SIG-M5 treated with dmso at 0.1 percent for 504 hours (cell line): Measurements from ENCODE around the gene ABHD15.
A peak's percentile ranks its signal among the peaks of the same experiment; 100 is the strongest.

ENCODE experiments used
- DNase-seq: peaks from one replicate; lab custom pipeline; 2025; ENCODE audit not compliant: unreplicated experiment; lab: John Stamatoyannopoulos, UW

The ABHD15 gene

GRCh38 chr17:29566473-29567303 lies at the start of gene ABHD15:
Gene ABHD15 (minus strand): TSS chr17:29567037. CDS start chr17:29566966, 71 bp downstream.
- peak; percentile 69 for DNase-seq

- DNase-seq = peak; percentile 89
Observed at GRCh38 chr17:29615492-29616299, 48.9 kb upstream of the ABHD15 start.

DNA sequence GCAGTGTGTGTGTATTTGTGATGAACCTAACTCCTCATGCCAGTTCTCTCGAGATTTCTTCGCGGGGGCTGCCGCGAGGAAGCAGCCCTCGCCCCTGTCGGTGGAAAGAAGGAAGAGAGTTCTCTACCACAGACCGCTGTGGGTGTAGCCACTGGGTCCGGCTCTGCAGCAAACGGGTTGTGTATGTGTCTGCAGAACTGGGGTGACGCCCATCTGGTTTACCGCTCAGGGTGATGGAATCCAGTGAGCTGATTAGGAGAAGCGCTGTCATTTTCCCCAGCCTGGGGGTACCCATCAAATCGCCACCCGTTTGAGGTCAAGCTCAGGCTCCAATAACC lies 48.2 kb upstream of the ABHD15 start:
- peak; percentile 79 for DNase-seq

DNA sequence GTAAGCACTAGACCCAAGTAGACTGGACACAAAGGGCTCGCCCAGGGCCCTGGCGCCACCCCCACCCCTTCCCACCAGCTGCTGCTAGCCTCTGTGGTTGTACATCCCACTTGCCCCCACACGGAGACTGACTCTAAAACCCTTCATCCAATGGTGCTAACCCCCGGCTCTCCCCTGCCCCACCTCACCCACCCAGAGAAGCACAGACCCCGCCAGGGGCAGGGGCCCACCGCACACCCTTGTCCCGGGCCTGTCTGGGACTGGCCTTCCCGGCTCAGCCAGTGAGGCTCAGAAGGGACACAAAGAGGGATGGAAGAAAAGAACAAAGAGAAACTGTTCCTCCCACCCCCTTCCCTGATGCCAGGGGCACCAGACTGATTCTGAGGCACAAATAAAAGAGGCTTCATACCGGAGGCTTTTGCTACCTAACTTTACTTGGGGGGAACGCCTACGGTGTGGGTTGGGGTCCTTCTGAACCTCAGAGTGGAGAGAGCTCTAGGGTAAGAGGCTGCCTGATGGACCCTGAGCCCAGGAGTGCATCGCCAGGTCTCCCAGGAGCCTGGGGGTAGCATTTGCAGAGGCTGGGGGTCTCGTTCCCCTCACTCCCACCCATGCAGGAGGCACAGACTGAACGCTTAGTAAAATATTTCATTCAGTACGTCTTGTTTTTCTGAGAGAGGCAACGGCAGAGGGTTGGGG lies 47.7 kb upstream of the ABHD15 start:
- no peak for DNase-seq

- DNase-seq = no peak
Observed at GRCh38 chr17:29613856-29614255, 47.0 kb upstream of the ABHD15 start.

DNA sequence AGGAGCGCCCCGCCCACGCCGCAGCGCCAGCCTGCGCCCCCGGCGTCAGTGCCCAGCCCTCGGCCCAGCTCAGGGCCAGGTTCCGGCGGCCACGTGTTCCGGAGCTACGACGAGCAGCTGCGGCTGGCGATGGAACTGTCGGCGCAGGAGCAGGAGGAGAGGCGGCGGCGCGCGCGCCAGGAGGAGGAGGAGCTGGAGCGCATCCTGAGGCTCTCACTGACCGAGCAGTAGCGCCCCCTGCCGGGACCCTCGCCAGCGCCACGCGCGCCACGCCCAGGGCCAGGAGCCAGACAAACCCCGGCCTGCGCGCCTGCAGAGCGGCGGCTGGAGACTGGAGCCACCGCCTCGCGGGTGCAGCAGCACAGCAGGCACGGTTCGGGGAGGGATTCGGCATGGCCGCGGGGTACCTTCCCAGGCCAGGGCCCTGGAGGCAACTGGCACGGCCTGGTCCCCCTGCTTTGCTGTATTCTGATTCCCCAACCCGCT lies 46.6 kb upstream of the ABHD15 start:
- peak; percentile 45 for DNase-seq

- no peak for DNase-seq
Observed at GRCh38 chr17:29612404-29613280, 45.8 kb upstream of the ABHD15 start.

DNA sequence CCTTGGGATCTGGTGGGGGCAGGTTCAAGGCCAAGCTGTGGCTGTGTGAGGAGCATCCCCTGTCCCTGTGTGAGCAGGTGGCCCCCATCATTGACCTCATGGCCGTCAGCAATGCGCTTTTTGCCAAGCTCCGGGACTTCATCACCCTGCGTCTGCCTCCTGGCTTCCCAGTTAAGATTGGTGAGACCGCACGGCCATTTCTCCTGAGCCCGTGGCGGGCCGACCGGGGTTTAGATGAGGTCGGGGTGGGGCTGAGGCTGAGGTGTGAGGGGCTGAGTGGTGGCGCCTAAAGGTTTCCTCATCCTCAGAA lies 45.2 kb upstream of the ABHD15 start:
- no peak for DNase-seq

DNA sequence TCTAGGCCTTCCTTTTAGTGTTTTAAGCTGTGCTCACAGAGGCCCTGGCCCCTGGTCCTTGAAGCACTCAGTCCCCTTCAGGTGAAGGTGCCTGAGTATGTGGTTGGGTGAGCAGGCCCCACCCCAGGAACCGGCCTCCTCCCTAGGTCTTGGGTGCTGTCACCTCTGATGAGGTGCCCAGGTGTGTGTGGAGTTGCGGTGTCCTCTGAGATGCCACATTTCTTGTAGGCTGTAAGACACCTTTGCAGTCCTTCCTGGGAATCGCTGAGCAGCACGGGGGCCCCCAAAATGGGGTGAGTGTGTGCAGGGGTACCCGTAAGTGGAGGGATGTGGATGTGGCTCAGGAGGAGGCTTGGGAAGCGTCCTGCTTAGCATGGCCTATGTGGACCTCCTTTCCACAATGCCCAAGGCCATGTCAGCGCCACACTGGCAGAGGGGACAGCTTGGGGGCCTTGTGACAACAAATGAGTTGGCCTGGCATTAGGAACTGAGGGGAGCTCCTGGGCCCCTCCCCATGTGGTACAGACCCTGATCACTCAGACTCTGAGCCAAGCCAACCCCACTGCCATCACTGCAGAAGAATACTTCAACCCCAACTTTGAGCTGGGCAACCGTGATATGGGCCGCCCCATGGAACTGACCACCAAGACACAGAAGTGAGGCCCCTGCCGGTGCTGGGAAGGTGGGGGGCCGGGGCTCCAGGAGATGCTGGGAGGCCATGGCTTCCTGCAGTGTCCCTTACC lies 44.7 kb upstream of the ABHD15 start:
- DNase-seq = no peak

DNA sequence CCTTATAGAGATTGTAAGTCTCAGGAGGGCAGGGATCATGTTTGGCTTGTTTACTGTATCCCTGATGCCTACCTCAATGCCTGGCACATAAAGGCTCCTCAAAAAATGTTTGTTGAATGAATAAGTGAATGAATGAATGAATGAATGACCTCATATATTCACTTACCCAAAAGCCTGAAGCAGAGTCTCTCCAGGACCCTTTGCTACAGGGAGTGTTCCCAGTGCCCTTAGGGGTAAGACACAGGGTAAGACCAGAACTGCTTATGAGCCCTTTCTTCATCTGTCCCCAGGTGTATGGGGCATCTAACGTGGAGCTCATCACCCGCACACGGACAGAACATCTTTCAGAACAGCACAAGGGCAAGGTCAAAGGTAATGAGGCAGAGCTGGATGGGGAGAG lies 43.6 kb upstream of the ABHD15 start:
- no peak for DNase-seq

- no peak for DNase-seq
Observed at GRCh38 chr17:29608986-29609385, 42.1 kb upstream of the ABHD15 start.

DNA sequence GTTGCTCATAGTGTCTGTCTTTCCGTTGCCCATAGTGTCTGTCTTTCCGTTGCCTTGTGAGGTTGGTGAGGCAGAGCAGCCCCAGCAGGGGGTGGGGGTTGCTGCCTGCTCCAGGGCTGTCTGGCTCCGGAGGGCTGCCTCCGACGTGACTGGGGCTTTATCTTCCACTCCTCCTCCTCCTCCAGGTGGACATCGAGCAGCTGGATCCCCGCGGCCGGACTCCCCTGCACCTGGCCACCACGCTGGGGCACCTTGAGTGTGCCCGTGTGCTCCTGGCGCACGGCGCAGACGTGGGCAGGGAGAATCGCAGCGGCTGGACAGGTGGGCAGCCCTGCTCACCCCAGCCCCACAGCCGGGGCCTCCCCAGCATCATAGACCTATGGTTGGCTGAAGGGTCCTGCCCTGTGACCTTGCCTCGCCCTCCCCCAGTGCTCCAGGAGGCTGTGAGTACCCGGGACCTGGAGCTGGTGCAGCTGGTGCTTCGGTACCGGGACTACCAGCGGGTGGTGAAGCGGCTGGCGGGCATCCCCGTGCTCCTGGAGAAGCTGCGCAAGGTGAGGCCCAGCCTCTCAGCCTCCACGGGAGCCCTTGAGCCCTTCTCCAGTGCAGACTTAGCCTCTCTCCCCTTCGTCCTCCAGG lies 40.8 kb upstream of the ABHD15 start:
- DNase-seq = no peak

DNA sequence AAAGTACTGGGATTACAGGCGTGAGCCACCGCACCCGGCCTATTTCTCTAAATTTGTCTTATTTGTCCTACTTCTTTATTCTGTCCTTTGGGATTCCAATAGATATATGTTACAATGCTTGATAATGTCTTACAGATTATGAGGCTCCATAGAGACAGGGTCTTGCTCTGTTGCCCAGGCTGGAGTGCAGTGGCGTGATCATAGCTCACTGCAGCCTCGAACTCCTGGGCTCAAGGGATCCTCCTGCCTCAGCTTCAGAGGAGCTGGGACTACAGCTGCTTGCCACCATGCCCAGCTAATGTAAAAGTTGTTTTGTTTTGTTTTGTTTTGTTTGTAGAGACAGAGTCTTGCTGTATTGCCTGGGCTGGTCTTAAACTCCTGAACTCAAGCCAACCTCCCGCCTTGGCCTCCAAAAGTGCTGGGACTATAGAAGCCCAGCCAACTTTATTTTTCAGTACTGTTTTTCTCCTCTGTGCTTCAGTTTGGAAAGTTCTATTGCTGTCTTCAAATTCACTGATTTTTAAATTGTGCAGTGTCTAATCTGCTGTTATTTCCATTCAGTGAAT lies 36.4 kb upstream of the ABHD15 start:
- DNase-seq = no peak

DNA sequence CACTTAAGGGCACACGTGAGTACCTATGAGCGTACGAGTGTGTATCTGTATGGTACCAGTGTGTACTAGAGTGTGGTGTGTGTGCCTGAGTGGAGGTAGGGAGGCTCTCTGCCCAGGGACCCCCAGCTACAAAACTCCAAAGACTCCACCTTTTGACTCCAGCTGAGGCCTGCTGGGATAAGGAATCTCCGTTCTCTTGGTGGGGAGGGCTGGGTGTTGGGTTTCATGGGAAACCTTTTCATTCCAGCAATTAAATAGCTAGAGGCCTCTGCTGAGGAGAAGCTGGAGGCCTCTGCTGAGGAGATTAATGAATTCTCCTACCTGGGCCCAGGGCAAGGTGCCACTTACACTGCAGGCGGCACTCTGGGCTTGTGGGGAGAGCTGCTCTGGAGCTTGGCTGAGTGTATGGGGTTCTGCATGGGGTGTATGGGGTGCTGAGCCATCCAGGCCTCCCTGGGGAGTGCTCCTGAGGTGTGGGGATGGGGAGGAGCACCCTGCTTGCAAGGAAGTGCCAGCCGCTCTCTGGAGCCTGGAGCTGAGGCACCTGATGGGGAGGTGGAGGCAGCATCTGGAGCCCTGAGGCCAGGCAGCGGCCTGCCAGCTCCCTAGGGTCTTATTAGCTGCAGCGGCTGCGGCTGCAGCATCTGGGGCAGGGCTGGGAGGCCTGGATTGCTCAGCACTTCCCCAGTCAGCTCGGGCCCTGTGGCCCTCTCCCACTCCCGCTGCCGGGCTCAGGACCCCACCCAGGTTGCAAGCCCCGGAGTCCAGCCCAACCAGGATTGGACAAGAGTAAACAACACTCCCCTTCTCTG lies 30.7 kb upstream of the ABHD15 start:
- no peak for DNase-seq

DNA sequence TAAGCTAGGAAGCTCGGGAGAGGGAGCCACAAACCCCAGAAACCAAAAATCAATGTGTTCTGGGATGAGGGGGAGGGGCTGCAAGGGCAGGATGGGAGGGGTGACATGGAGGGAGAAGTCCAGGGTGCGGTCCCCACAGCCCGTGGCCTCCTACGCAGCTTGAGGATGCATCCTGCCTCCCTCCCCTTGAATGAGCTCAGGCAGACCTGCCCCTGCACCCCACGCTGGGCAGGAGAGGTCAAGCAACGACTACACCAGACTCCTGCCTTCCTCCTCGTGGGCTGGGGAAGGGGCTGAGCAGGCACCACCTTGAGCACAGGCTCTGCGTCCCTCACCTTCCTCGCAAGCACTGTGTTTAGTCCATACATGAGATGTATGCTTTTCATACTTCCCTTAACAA lies 30.0 kb upstream of the ABHD15 start:
- no peak for DNase-seq

- DNase-seq = no peak
Observed at GRCh38 chr17:29595943-29596774, 29.3 kb upstream of the ABHD15 start.

DNA sequence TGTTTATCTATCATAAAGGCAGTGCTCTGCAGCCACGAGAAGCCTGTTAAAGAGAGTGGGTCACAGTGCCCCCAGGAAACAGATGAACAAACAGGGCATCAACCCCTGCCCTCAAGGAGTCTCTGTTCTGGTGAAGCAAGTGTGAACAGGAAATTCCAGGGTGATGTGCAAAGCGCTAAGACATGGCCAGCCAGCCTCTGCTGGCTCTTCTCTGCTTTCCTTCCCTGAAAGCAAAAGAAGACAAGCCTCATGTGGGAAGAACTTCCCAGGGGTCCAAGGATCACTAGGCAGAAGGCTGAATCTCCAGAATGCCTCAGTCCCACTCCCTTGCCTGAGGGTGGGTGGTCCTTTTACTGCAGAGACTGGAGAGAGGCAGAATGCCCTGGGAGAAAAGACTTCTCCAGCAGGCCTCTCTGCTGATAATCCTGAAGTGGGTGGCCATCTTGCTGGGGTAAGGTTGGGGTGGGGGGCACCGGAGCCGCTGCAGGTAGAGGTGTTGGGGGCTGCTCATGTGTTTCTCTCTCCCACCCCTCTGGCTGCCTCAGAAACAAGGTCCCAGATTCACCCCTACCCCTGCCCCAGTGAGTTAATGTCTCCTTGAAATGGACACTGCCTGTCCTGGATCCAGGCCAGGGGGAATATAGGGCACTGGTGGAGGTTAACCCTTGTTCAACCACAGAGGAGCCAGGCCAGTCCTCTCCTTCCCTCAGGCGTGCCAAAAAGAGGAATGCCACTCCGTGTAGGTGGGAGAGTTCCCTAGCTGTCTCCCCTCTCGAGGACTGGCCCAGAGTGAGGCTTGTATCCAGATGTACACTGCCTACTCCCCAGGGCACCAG lies 28.5 kb upstream of the ABHD15 start:
- no peak for DNase-seq
